A172 (cell line): ENCODE data around the gene ZFP92. TPM values are rescaled to one million over a fixed set of nuclear protein-coding genes. Genes with fewer than 3 reads are reported as not detected.
"Not testable (repeated sequence)": the region's sequence is repeated elsewhere in the genome, so short reads cannot be mapped to it uniquely, and the experiment has no call there.

ENCODE experiments used
- DNase-seq: peaks from one replicate; pipeline ENCODE4 v3.0.0-alpha.2; 2015; ENCODE audit warnings: low spot score
- total RNA-seq: library from RNA; depleted of rRNA; stranded (reverse); fragments of >200 nt; shearing (Covaris generic); gene quantifications from 2 replicates; pipeline ENCODE4 v1.2.3, GENCODE V29; 2014; rRNA removed

ZFP92 gene
- total RNA-seq: 1.9 and 2.0 TPM in 2 replicates

GRCh38 chrX:153411255-153411987, at the start of gene ZFP92:
Gene ZFP92, plus strand, starts transcription at chrX:153411472. Its CDS starts 6,851 bp downstream, at chrX:153418323.
- no peak for DNase-seq

- DNase-seq: no peak
Measured at GRCh38 chrX:153361781-153362397, 49.4 kb upstream of the ZFP92 start.

- DNase-seq: no peak
Measured at GRCh38 chrX:153365670-153366069, 45.6 kb upstream of the ZFP92 start.

- DNase-seq: no peak
Measured at GRCh38 chrX:153366119-153366518, 45.2 kb upstream of the ZFP92 start.

GRCh38 chrX:153366878-153367538, 44.3 kb upstream of the ZFP92 start:
- DNase-seq: no peak

- no peak for DNase-seq
Measured at GRCh38 chrX:153370293-153371055, 40.8 kb upstream of the ZFP92 start.

GRCh38 chrX:153371256-153371655, 40.0 kb upstream of the ZFP92 start:
- no peak for DNase-seq

- no peak for DNase-seq
Measured at GRCh38 chrX:153372949-153373348, 38.3 kb upstream of the ZFP92 start.

GRCh38 chrX:153374426-153374825, 36.8 kb upstream of the ZFP92 start:
- no peak for DNase-seq

GRCh38 chrX:153375571-153375970, 35.7 kb upstream of the ZFP92 start:
- DNase-seq: no peak

- DNase-seq: no peak
Measured at GRCh38 chrX:153377727-153378126, 33.5 kb upstream of the ZFP92 start.

- DNase-seq: no peak
Measured at GRCh38 chrX:153378607-153379006, 32.7 kb upstream of the ZFP92 start.

GRCh38 chrX:153379508-153379907, 31.8 kb upstream of the ZFP92 start:
- DNase-seq: no peak

GRCh38 chrX:153379971-153380581, 31.2 kb upstream of the ZFP92 start:
- DNase-seq: no peak

- DNase-seq: no peak
Measured at GRCh38 chrX:153380691-153381090, 30.6 kb upstream of the ZFP92 start.

GRCh38 chrX:153381684-153382532, 29.4 kb upstream of the ZFP92 start:
- peak; percentile 27 for DNase-seq

GRCh38 chrX:153382563-153383482, 28.4 kb upstream of the ZFP92 start:
- no peak for DNase-seq

- no peak for DNase-seq
Measured at GRCh38 chrX:153384390-153384789, 26.9 kb upstream of the ZFP92 start.

- DNase-seq: not testable (repeated sequence)
Measured at GRCh38 chrX:153384973-153385372, 26.3 kb upstream of the ZFP92 start.

- DNase-seq: no peak
Measured at GRCh38 chrX:153386097-153386496, 25.2 kb upstream of the ZFP92 start.
